ENCODE results near the gene SLC26A11.
"Not testable (repeated sequence)": the region's sequence is repeated elsewhere in the genome, so short reads cannot be mapped to it uniquely, and the experiment has no call there.

Gene SLC26A11

GRCh38 chr17:80258296-80258695, 38.1 kb downstream of the SLC26A11 start:
- not testable (repeated sequence) for H3K4me3 ChIP-seq (ENCODE audit: low read length); H3K36me3 ChIP-seq (ENCODE audit: insufficient read depth, low read length); H3K9me3 ChIP-seq (ENCODE audit: low read length); H3K27me3 ChIP-seq (ENCODE audit: insufficient read depth, low read length); H2AFZ ChIP-seq (ENCODE audit: low read depth, low read length)
- H3K4me1 ChIP-seq (ENCODE audit: insufficient read depth, low read length) = peaks cover 18% of the 10 kb centered on the region

GRCh38 chr17:80259457-80260068, 39.3 kb downstream of the SLC26A11 start:
- no peaks in the 10 kb centered on the region for H3K36me3 ChIP-seq (ENCODE audit: insufficient read depth, low read length)
- peaks cover 20% of the 10 kb centered on the region for H3K4me1 ChIP-seq (ENCODE audit: insufficient read depth, low read length)
- no peaks in the 10 kb centered on the region for H3K27me3 ChIP-seq (ENCODE audit: insufficient read depth, low read length)

GRCh38 chr17:80260069-80260535, 39.9 kb downstream of the SLC26A11 start:
- Histone ChIP-seq H3K36me3 (ENCODE audit: insufficient read depth, low read length) (no peaks in the 10 kb centered on the region), H3K9me3 (ENCODE audit: low read length) (no peaks in the 10 kb centered on the region), H3K27me3 (ENCODE audit: insufficient read depth, low read length) (no peaks in the 10 kb centered on the region), H3K4me1 (ENCODE audit: insufficient read depth, low read length) (peaks cover 20% of the 10 kb centered on the region), H2AFZ (ENCODE audit: low read depth, low read length) (no peak overlapping the region), H3K4me3 (ENCODE audit: low read length) (peak overlapping the region; percentile 43)

More at GRCh38 chr17:80259457-80260068, 39.3 kb downstream of the SLC26A11 start:
- H3K4me3 ChIP-seq (ENCODE audit: low read length) = peak overlapping the region; percentile 43
- no peak overlapping the region for H2AFZ ChIP-seq (ENCODE audit: low read depth, low read length)
- no peaks in the 10 kb centered on the region for H3K9me3 ChIP-seq (ENCODE audit: low read length)

- Histone ChIP-seq H3K27me3 (ENCODE audit: insufficient read depth, low read length) (no peaks in the 10 kb centered on the region), H3K4me3 (ENCODE audit: low read length) (peak within 1 kb of the TSS; percentile 88), H3K36me3 (ENCODE audit: insufficient read depth, low read length) (no peaks in the 10 kb centered on the region), H3K4me1 (ENCODE audit: insufficient read depth, low read length) (peaks cover 20% of the 10 kb centered on the region), H3K9me3 (ENCODE audit: low read length) (no peaks in the 10 kb centered on the region), H2AFZ (ENCODE audit: low read depth, low read length) (peak within 1 kb of the TSS; percentile 80)
Measured at GRCh38 chr17:80260791-80261158, 40.5 kb downstream of the SLC26A11 start, which contains the start of gene RNF213. TSS of gene RNF213 (plus strand) at chr17:80260852. CDS start at chr17:80263682, 2,830 bp downstream.

GRCh38 chr17:80261159-80261894, 41.1 kb downstream of the SLC26A11 start:
- no peaks in the 10 kb centered on the region for H3K9me3 ChIP-seq (ENCODE audit: low read length)
- H3K4me3 ChIP-seq (ENCODE audit: low read length) = peak overlapping the region; percentile 88
- H3K4me1 ChIP-seq (ENCODE audit: insufficient read depth, low read length) = peaks cover 20% of the 10 kb centered on the region
- peak overlapping the region; percentile 80 for H2AFZ ChIP-seq (ENCODE audit: low read depth, low read length)
- H3K36me3 ChIP-seq (ENCODE audit: insufficient read depth, low read length) = no peaks in the 10 kb centered on the region
- H3K27me3 ChIP-seq (ENCODE audit: insufficient read depth, low read length) = no peaks in the 10 kb centered on the region

GRCh38 chr17:80261895-80262279, 41.7 kb downstream of the SLC26A11 start:
- no peak overlapping the region for H2AFZ ChIP-seq (ENCODE audit: low read depth, low read length)
- no peaks in the 10 kb centered on the region for H3K27me3 ChIP-seq (ENCODE audit: insufficient read depth, low read length)
- peak overlapping the region; percentile 88 for H3K4me3 ChIP-seq (ENCODE audit: low read length)
- no peaks in the 10 kb centered on the region for H3K9me3 ChIP-seq (ENCODE audit: low read length)
- H3K36me3 ChIP-seq (ENCODE audit: insufficient read depth, low read length) = no peaks in the 10 kb centered on the region
- peaks cover 20% of the 10 kb centered on the region for H3K4me1 ChIP-seq (ENCODE audit: insufficient read depth, low read length)

- H3K27me3 ChIP-seq (ENCODE audit: insufficient read depth, low read length) = no peaks in the 10 kb centered on the region
- H2AFZ ChIP-seq (ENCODE audit: low read depth, low read length) = no peak overlapping the region
- peaks cover 20% of the 10 kb centered on the region for H3K4me1 ChIP-seq (ENCODE audit: insufficient read depth, low read length)
- H3K36me3 ChIP-seq (ENCODE audit: insufficient read depth, low read length) = no peaks in the 10 kb centered on the region
- peak overlapping the region; percentile 88 for H3K4me3 ChIP-seq (ENCODE audit: low read length)
- H3K9me3 ChIP-seq (ENCODE audit: low read length) = no peaks in the 10 kb centered on the region
Measured at GRCh38 chr17:80262291-80262690, 42.1 kb downstream of the SLC26A11 start.

GRCh38 chr17:80262775-80263244, 42.6 kb downstream of the SLC26A11 start:
- no peaks in the 10 kb centered on the region for H3K27me3 ChIP-seq (ENCODE audit: insufficient read depth, low read length)
- no peaks in the 10 kb centered on the region for H3K9me3 ChIP-seq (ENCODE audit: low read length)
- peaks cover 20% of the 10 kb centered on the region for H3K4me1 ChIP-seq (ENCODE audit: insufficient read depth, low read length)
- H2AFZ ChIP-seq (ENCODE audit: low read depth, low read length) = no peak overlapping the region
- H3K4me3 ChIP-seq (ENCODE audit: low read length) = no peak overlapping the region
- H3K36me3 ChIP-seq (ENCODE audit: insufficient read depth, low read length) = no peaks in the 10 kb centered on the region

GRCh38 chr17:80263253-80264204, 43.3 kb downstream of the SLC26A11 start:
- Histone ChIP-seq H2AFZ (ENCODE audit: low read depth, low read length) (no peak overlapping the region), H3K4me3 (ENCODE audit: low read length) (no peak overlapping the region)

GRCh38 chr17:80264205-80265075, 44.2 kb downstream of the SLC26A11 start:
- no peak overlapping the region for H2AFZ ChIP-seq (ENCODE audit: low read depth, low read length)
- no peaks in the 10 kb centered on the region for H3K36me3 ChIP-seq (ENCODE audit: insufficient read depth, low read length)
- H3K4me3 ChIP-seq (ENCODE audit: low read length) = no peak overlapping the region
- no peaks in the 10 kb centered on the region for H3K27me3 ChIP-seq (ENCODE audit: insufficient read depth, low read length)
- no peaks in the 10 kb centered on the region for H3K9me3 ChIP-seq (ENCODE audit: low read length)
- H3K4me1 ChIP-seq (ENCODE audit: insufficient read depth, low read length) = peaks cover 20% of the 10 kb centered on the region

More at GRCh38 chr17:80263253-80264204, 43.3 kb downstream of the SLC26A11 start:
- Histone ChIP-seq H3K4me1 (ENCODE audit: insufficient read depth, low read length) (peaks cover 20% of the 10 kb centered on the region), H3K9me3 (ENCODE audit: low read length) (no peaks in the 10 kb centered on the region), H3K36me3 (ENCODE audit: insufficient read depth, low read length) (no peaks in the 10 kb centered on the region), H3K27me3 (ENCODE audit: insufficient read depth, low read length) (no peaks in the 10 kb centered on the region)

- H3K4me3 ChIP-seq (ENCODE audit: low read length) = no peak overlapping the region
- H2AFZ ChIP-seq (ENCODE audit: low read depth, low read length) = no peak overlapping the region
- peaks cover 28% of the 10 kb centered on the region for H3K4me1 ChIP-seq (ENCODE audit: insufficient read depth, low read length)
- no peaks in the 10 kb centered on the region for H3K9me3 ChIP-seq (ENCODE audit: low read length)
- H3K36me3 ChIP-seq (ENCODE audit: insufficient read depth, low read length) = no peaks in the 10 kb centered on the region
- H3K27me3 ChIP-seq (ENCODE audit: insufficient read depth, low read length) = no peaks in the 10 kb centered on the region
Measured at GRCh38 chr17:80265205-80266068, 45.2 kb downstream of the SLC26A11 start.

Data from neuron (in vitro differentiated cells).